Activated T-cell treated with anti-CD3 and anti-CD28 coated beads for 48 hours (primary cell): ENCODE data around the gene PPFIA1.

ENCODE experiments used
- DNase-seq: peaks from one replicate; pipeline ENCODE4 v3.0.0-alpha.2; 2020; ENCODE audit warnings: low read depth

The PPFIA1 gene

GRCh38 chr11:70270104-70270876 lies at the start of gene PPFIA1:
Gene PPFIA1, plus strand, starts transcription at chr11:70270690. Its CDS starts 1,483 bp downstream, at chr11:70272173.
- DNase-seq = peak; percentile 95

- DNase-seq = no peak
Measured at GRCh38 chr11:70220920-70221319, 49.6 kb upstream of the PPFIA1 start.

- DNase-seq = no peak
Measured at GRCh38 chr11:70225681-70226177, 44.8 kb upstream of the PPFIA1 start.

- DNase-seq = no peak
Measured at GRCh38 chr11:70226183-70226582, 44.3 kb upstream of the PPFIA1 start.

GRCh38 chr11:70226967-70227366 lies 43.5 kb upstream of the PPFIA1 start:
- DNase-seq = no peak

GRCh38 chr11:70229737-70230136 lies 40.8 kb upstream of the PPFIA1 start:
- no peak for DNase-seq

GRCh38 chr11:70230151-70230839 lies 40.2 kb upstream of the PPFIA1 start:
- no peak for DNase-seq

- no peak for DNase-seq
Measured at GRCh38 chr11:70230840-70231710, 39.4 kb upstream of the PPFIA1 start.

- DNase-seq = no peak
Measured at GRCh38 chr11:70233034-70233433, 37.5 kb upstream of the PPFIA1 start.

- no peak for DNase-seq
Measured at GRCh38 chr11:70233511-70233934, 37.0 kb upstream of the PPFIA1 start.

- DNase-seq = no peak
Measured at GRCh38 chr11:70233962-70234361, 36.5 kb upstream of the PPFIA1 start.

GRCh38 chr11:70240337-70240736 lies 30.2 kb upstream of the PPFIA1 start:
- DNase-seq = no peak

GRCh38 chr11:70241709-70242108 lies 28.8 kb upstream of the PPFIA1 start:
- DNase-seq = no peak

GRCh38 chr11:70242885-70243284 lies 27.6 kb upstream of the PPFIA1 start:
- DNase-seq = no peak

GRCh38 chr11:70243912-70244652 lies 26.4 kb upstream of the PPFIA1 start:
- no peak for DNase-seq

- no peak for DNase-seq
Measured at GRCh38 chr11:70244698-70245097, 25.8 kb upstream of the PPFIA1 start.

- DNase-seq = no peak
Measured at GRCh38 chr11:70246196-70246595, 24.3 kb upstream of the PPFIA1 start.

- no peak for DNase-seq
Measured at GRCh38 chr11:70247042-70247709, 23.3 kb upstream of the PPFIA1 start.

GRCh38 chr11:70247710-70248072 lies 22.8 kb upstream of the PPFIA1 start:
- no peak for DNase-seq

- no peak for DNase-seq
Measured at GRCh38 chr11:70250876-70251658, 19.4 kb upstream of the PPFIA1 start.
